GM13977 (cell line): ENCODE measurements around the gene SRRM2.

ENCODE experiments used
- DNase-seq: peaks from one replicate; pipeline ENCODE4 v3.0.0; 2012; ENCODE audit warnings: low spot score
- CTCF ChIP-seq: IDR thresholded peaks from 2 replicates; pipeline ENCODE4 v1.5.1; 2012; ENCODE audit warnings: mild to moderate bottlenecking, control low read depth; ENCODE audit not compliant: insufficient read depth; ENCODE audit errors: extremely low read depth, missing control alignments
- in situ Hi-C: fragments of 300-500 bp; cut with MboI; formaldehyde crosslinking; loops from one replicate; pipeline ENCODE4 v1.12.0; 2022; ENCODE audit warnings: low sequenced_read_pairs, low pct_unique_long_range_greater_than_20kb, mixed read lengths, inconsistent platforms; ENCODE audit not compliant: unreplicated experiment

SRRM2 gene

GRCh38 chr16:2819939-2820835 is 67.7 kb downstream of the SRRM2 start:
- TF ChIP-seq CTCF = no peak
- no peak for DNase-seq
- in situ Hi-C loops = no loop called here
